GM18861 (cell line): ENCODE measurements around the gene MIP.
"Not testable (repeated sequence)": the region's sequence is repeated elsewhere in the genome, so short reads cannot be mapped to it uniquely, and the experiment has no call there.

Experiments used
- ATAC-seq: cut with Tn5 transposase; IDR thresholded peaks from one replicate; pipeline ENCODE4 v1.9.1; 2021; ENCODE audit not compliant: unreplicated experiment

The MIP gene

GRCh38 chr12:56454557-56454956, at the start of gene MIP:
MIP (minus strand) TSS chr12:56454657; CDS start chr12:56454613, 44 bp downstream.
- no peak for ATAC-seq

DNA sequence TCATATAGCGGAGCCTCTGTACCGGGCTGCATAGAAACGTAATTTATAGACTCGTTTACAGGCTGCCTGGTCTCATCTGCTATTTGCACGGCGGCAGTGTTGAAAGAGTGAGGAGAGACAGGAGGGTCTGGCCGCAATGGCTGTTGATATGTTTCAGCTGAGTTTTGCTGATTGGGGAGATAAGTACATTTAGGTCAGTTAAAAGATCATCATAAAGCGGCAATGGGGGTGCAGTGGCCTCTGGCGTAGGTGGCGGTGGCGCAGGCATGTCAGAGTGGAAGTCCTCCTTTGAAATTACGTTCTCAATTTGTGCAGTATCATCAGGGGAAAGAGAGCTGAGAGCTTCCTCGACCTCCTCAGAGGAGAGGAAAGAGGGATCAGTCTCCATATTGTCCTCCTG, 45.4 kb upstream of the MIP start:
- not testable (repeated sequence) for ATAC-seq

DNA sequence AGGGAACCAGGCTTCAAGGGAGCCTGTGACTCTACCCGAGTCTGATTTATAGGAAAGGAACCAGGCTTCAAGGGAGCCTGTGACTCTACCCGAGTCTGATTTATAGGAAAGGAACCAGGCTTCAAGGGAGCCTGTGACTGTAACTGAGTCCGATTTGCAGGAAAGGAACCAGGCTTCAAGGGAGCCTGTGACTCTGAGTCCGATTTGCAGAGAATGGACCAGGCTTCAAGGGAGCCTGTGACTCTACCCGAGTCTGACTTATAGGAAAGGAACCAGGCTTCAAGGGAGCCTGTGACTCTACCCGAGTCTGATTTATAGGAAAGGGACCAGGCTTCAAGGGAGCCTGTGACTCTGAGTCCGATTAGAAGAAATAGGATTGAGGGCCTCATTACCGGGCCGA, 45.0 kb upstream of the MIP start:
- ATAC-seq, result not testable (repeated sequence)

DNA sequence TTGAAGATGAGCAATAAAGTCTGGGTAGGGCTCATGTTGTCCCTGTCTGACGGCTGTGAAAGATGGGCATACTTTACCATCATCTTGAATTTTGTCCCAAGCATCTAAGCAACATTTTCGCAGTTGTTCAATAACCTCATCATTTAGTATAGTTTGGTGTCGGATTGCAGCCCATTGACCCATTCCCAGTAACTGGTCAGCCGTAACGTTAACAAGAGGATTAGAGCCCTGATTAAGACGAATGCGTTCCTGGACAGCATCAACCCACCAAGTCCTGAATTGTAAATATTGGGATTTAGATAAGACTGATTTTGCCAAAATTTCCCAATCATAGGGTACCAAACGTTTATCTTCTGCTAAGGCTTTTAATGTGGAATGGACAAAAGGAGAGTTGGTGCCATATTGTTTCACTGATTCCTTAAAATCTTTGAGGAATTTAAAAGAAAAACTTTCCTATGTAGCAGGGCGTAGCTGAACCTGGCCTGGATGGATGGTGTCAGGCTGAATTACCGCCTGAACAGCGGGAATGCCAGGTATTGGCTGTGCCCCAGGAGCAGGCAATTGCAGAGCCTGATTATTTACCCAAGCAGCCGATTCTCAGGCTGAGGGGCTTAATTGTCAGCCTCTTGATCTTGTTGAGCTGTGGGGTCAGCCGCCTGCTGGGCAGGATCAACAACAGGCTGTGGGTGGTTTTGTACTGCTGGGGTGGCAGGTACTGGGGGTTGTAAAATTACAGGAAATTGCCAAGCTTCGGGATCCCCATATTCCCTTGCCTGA, 43.9 kb upstream of the MIP start:
- not testable (repeated sequence) for ATAC-seq

DNA sequence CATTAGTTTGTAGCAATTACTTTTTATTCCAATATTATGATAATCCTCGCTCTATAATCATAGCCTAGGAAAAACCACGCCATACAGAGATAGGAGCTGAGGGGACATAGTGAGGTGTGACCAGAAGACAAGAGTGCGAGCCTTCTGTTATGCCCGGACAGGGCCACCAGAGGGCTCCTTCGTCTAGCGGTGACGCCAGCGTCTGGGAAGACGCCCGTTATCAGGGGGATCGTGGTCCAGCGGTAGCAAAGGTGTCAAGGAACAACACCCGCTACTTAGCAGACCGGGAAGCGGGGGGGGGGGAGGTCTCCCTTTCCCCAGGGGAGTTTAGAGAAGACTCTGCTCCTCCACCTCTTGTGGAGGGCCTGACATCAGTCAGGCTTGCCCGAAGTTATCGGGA, 42.2 kb upstream of the MIP start:
- not testable (repeated sequence) for ATAC-seq

GRCh38 chr12:56494481-56494880, 40.0 kb upstream of the MIP start:
- ATAC-seq, result not testable (repeated sequence)

GRCh38 chr12:56494106-56494415, 39.6 kb upstream of the MIP start:
- not testable (repeated sequence) for ATAC-seq

DNA sequence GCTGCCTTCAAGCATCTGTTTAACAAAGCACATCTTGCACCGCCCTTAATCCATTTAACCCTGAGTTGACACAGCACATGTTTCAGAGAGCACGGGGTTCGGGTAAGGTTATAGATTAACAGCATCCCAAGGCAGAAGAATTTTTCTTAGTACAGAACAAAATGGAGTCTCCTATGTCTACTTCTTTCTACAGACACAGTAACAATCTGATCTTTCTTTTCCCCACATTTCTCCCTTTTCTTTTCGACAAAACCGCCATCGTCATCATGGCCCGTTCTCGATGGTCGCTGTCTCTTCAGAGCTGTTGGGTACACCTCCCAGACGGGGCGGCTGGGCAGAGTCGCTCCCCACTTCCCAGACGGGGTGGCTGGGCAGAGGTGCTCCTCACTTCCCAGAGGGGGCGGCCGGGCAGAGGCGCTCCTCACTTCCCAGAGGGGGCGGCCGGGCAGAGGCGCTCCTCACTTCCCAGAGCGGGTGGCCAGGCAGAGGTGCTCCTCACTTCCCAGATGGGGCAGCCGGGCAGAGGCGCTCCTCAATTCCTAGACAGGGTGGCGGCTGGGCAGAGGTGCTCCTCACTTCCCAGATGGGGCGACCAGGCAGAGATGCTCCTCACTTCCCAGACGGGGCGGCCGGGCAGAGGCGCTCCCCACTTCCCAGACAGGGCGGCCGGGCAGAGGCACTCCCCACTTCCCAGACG, 39.1 kb upstream of the MIP start:
- not testable (repeated sequence) for ATAC-seq

GRCh38 chr12:56490360-56490759, 35.9 kb upstream of the MIP start:
- no peak for ATAC-seq

DNA sequence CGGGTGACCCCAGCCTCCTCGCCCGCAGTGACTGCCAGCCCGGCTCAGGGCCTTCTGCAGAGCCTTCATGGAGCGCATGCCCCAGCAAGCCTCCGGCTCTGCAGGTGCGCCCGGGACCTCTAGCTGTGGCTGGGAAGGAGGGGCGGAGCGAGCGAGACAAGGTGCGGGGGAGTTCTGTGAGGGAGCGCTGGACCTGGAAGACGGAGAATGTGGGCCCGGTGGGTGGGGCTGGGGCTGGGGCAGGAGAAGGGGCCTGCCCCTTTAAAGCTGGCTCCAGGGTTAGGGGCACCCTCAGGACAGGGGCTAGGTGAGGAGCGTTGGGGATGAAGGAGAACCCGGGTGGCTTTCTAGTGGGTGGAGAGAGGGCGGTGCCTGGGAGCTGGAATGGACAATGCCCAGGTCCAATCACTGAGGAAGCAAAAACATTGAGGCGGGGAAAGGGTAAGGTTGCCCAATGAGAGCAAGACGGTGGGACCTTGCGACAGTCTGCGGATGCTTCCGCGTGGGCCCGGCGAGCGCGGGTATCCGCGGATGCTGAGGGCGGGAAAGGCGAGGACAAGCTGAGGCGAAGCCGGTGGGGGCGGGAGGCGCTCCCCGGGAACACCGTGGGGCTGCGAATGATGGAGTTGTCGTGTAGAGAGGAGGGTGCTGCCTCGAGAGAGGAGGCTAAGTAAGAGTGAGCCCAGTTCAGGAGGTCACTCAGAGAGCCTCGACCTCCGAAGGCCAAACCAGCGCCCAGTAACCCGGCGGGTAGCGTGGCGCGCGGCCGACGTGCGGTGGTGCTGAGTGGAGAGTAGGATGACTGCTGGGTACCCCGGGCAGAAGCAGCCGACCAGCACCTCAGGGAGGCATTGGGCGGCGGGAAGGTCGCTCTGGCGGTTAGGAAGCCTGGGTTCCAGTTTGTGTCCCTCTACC, 33.8 kb upstream of the MIP start, which contains the start of gene GLS2:
GLS2 (minus strand) TSS at position 121 of the 915 bp plus-strand sequence; CDS start at position 78, 43 bp downstream.
- ATAC-seq, result peak; percentile 78

GRCh38 chr12:56487448-56488040, 33.1 kb upstream of the MIP start:
- ATAC-seq, result peak; percentile 8

DNA sequence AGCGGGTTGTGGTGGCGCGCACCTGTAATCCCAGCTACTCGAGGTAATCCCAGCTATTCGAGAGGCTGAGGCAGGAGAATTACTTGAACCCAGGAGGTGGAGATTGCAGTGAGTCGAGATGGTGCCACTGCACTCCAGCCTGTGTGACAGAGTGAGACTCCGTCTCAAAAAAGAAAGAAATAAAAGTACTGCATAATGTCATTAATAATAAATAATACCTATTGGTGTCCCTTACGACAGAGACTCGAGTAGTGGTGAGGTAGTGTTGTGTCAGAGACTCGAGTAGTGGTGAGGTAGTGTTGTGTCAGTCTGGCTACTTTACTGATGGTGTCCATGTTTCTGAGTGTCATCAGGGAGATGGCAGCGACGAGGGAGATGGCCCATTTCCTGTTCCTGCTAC, 32.2 kb upstream of the MIP start:
- ATAC-seq, result no peak

GRCh38 chr12:56484566-56484965, 30.1 kb upstream of the MIP start:
- no peak for ATAC-seq

DNA sequence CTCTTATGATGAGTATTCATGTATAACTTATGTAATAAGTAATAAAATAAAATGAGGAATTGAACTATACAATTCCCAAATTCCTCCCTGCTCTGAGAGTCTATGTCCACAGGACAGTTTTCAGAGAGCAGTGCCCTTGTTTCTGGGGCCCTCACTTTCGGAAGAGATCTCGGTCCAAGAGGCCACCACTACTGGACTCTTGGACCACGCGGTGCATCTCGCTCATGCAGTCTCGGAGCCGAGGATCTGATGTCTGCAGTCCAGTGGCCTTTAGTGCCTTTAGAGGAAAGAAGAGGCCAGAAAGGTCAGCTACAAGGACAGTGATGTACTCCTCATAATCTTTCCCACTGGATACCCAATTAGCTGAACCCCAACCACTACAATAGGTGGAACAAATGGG, 25.2 kb upstream of the MIP start:
- no peak for ATAC-seq

GRCh38 chr12:56477521-56478225, 23.2 kb upstream of the MIP start:
- ATAC-seq, result no peak

- ATAC-seq, result no peak
Measured at GRCh38 chr12:56476972-56477432, 22.5 kb upstream of the MIP start.

DNA sequence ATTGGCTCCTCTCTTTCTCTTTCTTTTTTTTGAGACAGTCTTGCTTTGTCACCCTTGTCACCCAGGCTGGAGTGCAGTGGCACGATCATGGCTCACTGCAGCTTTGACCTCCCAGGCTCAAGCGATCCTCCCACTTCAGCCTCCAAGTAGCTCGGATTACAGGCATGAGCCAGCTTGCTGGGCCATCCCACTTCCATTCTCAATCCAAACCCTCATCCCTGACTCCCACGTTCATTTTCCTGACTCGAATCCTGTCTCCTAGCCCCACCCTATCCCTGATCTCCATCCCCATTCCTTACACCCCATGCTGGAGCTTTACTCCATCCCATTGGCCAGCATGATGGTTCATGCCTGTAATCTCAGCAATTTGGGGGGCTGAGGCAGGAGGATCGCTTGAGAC, 21.7 kb upstream of the MIP start:
- ATAC-seq, result no peak

DNA sequence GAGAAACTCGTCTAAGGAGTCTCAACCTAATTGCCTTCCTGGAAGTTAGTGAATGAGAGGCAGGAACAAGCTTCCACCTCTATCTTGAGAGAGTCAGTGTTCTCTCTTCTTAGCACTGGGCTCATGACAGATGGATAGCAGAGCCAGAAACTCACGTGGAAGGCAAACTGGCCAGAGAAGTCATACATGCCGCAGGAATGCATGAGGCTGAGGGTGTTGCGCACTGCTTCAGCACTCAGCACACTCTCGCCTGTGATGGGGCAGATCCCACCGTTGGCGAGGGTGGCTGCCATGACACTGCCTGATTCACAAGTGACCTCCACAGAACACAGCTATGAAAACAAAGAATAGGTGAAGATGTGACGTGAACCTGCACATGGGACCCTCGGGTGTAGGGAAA, 19.9 kb upstream of the MIP start:
- ATAC-seq, result no peak

DNA sequence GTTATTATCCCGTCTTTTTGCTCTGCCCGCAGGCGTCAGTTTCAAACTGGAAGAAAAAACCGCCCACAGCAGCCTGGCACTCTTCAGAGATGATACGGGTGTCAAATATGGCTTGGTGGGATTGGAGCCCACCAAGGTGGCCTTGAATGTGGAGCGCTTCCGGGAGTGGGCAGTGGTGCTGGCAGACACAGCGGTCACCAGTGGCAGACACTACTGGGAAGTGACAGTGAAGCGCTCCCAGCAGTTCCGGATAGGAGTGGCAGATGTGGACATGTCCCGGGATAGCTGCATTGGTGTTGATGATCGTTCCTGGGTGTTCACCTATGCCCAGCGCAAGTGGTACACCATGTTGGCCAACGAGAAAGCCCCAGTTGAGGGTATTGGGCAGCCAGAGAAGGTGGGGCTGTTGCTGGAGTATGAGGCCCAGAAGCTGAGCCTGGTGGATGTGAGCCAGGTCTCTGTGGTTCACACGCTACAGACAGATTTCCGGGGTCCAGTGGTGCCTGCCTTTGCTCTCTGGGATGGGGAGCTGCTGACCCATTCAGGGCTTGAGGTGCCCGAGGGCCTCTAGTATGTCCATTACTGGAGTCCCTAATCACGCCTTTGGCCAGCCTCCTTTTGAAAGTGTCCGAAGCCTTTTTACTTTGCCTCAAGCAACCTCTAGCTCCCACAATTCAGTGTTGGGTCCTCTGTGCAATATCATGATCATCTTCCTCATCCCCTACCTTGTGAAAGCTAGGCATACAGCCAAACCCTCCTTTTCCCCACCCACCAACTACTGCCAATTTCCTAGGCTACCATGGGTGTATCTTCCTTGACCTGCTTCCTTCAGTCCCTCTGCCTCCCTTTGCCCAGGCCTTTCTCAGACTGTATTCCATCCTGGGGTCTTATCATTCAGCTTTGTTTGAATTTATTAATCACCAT, 14.8 kb upstream of the MIP start:
- ATAC-seq, result no peak
